Calu3 (cell line): Measurements from ENCODE around the gene NRG2. TPM values are rescaled to one million over a fixed set of nuclear protein-coding genes. Genes with fewer than 3 reads are reported as not detected.

Source experiments
- BruUV-seq: library from RNA; stranded (reverse); fragments of 400-500 nt; replicated peaks from 2 replicates; lab custom pipeline; 2021; lab: Mats Ljungman, UMichigan
- CTCF ChIA-PET: fragments of 300-600 bp; sonication (Branson Sonifier 250); formaldehyde crosslinking; loops from one replicate; lab custom pipeline; 2022; ENCODE audit warnings: antibody characterized with exemption; lab: Charles Lee
- DNase-seq: peaks from one replicate; pipeline ENCODE4 v3.0.0; 2022
- H3K27ac Mint-ChIP-seq: one replicate; pipeline ENCODE4 v1.8.0; 2022; ENCODE audit warnings: mixed read lengths; ENCODE audit not compliant: unreplicated experiment
- H3K27me3 Mint-ChIP-seq: one replicate; pipeline ENCODE4 v1.8.0; 2022; ENCODE audit warnings: mixed read lengths; ENCODE audit not compliant: unreplicated experiment
- H3K36me3 Mint-ChIP-seq: one replicate; pipeline ENCODE4 v1.8.0; 2022; ENCODE audit warnings: mild to moderate bottlenecking, moderate library complexity, mixed read lengths; ENCODE audit not compliant: insufficient read depth, unreplicated experiment
- H3K4me1 Mint-ChIP-seq: one replicate; pipeline ENCODE4 v1.8.0; 2022; ENCODE audit warnings: mild to moderate bottlenecking, low read depth, mixed read lengths; ENCODE audit not compliant: unreplicated experiment
- H3K4me3 Mint-ChIP-seq: one replicate; pipeline ENCODE4 v1.8.0; 2022; ENCODE audit warnings: mild to moderate bottlenecking, low read depth, moderate library complexity, mixed read lengths; ENCODE audit not compliant: unreplicated experiment
- H3K9me3 Mint-ChIP-seq: one replicate; pipeline ENCODE4 v1.8.0; 2022; ENCODE audit warnings: low read depth, mixed read lengths; ENCODE audit not compliant: unreplicated experiment
- intact Hi-C: fragments of 100-400 bp; cut with micrococcal nuclease; formaldehyde crosslinking; loops from one replicate; pipeline ENCODE4 v1.10.0; 2022; ENCODE audit not compliant: unreplicated experiment
- total RNA-seq: library from RNA; stranded (reverse); gene quantifications from 2 replicates; pipeline ENCODE4 v1.2.3, GENCODE V29; 2022
- TF ChIP-seq, protein P1 (sequence below): fragments of 200-600 bp; IDR thresholded peaks from one replicate; pipeline ENCODE4 v1.8.0; 2022; ENCODE audit warnings: antibody characterized with exemption; ENCODE audit not compliant: unreplicated experiment

The NRG2 gene
- total RNA-seq, 1 experiment from 2014 or later, result 1.4 TPM

DNA sequence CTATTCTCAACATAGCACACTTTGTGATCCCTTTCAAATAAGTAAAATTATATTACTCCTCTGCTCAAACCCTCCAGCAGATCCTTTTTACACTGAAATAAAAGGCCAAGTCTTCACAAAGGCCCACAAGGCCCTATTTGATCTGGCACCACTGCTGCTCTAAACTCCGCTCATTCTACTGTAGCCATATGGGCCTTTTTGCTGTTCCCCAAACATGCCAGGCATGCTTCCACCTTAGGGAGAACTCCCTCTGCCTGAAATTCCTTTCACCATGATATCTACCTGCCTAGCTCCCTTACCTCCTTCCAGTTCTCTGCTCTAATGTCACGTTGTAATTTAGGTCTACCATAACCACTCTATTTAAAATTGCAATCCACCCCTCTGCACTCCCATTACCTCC, 28.3 kb downstream of the NRG2 start:
- CTCF ChIA-PET, result interaction anchor here (0.8 to 1.2 kb wide), 2 partner anchors 8 to 24 kb away, joined by 3 read pairs; no protein-coding TSS in a partner anchor
- TF ChIP-seq, protein P1, sequence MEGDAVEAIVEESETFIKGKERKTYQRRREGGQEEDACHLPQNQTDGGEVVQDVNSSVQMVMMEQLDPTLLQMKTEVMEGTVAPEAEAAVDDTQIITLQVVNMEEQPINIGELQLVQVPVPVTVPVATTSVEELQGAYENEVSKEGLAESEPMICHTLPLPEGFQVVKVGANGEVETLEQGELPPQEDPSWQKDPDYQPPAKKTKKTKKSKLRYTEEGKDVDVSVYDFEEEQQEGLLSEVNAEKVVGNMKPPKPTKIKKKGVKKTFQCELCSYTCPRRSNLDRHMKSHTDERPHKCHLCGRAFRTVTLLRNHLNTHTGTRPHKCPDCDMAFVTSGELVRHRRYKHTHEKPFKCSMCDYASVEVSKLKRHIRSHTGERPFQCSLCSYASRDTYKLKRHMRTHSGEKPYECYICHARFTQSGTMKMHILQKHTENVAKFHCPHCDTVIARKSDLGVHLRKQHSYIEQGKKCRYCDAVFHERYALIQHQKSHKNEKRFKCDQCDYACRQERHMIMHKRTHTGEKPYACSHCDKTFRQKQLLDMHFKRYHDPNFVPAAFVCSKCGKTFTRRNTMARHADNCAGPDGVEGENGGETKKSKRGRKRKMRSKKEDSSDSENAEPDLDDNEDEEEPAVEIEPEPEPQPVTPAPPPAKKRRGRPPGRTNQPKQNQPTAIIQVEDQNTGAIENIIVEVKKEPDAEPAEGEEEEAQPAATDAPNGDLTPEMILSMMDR, result no peak
- Mint-ChIP-seq H3K27ac (no peak overlapping the region), H3K9me3 (no peaks in the 10 kb centered on the region), H3K27me3 (peaks cover 4% of the 10 kb centered on the region), H3K4me1 (no peaks in the 10 kb centered on the region), H3K4me3 (no peak overlapping the region), H3K36me3 (no peaks in the 10 kb centered on the region)
- no TSS peak for BruUV-seq
- no peak for DNase-seq
- intact Hi-C loops, result no loop called here

DNA sequence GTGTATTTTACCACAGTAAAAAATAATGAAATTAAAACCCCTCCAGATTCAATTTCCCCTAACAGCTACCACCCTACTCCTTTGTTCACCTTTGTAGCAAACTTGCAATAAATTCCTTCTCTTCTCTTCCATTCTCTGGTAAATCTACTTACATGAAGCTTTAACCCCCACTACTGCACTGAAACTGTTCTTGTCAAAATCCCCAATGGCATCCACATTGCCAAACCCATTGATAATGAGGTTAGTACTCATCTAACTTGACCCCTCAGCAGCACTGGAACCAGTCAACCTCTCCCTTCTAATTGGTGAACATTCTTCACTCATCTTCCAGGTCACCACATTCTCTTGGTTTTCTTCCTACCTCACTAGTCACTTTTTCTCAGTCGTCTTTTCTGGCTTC, 29.6 kb downstream of the NRG2 start:
- Mint-ChIP-seq H3K4me1 (no peaks in the 10 kb centered on the region), H3K9me3 (no peaks in the 10 kb centered on the region), H3K27ac (no peak overlapping the region), H3K27me3 (peaks cover 12% of the 10 kb centered on the region), H3K36me3 (no peaks in the 10 kb centered on the region), H3K4me3 (no peak overlapping the region)
- no peak for DNase-seq
- TF ChIP-seq, protein P1, result no peak
- intact Hi-C loops, result no loop called here
- BruUV-seq, result no TSS peak
- CTCF ChIA-PET, result interaction anchor here (1.2 kb wide), 1 partner anchor 9 kb away, joined by 3 read pairs; no protein-coding TSS in a partner anchor

DNA sequence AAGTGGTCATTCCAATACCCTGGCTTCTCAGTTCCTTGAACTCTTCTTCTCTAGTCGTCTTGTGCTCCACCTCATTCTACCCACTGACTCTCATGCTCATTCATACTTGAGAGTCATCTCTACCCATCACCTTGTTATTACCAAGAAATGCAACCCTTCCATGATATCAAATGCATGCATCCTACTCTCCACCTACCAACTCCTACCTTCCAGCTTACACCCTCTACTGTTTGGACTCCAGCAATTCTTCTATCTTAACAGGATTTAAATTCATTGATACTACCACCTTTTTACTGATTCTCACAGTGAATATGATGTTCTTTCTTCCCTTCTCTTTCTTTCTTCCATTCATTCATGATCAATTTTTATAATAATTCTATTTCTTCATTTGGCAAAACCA, 30.7 kb downstream of the NRG2 start:
- no peaks in the 10 kb centered on the region for H3K9me3 Mint-ChIP-seq
- no TSS peak for BruUV-seq

DNA sequence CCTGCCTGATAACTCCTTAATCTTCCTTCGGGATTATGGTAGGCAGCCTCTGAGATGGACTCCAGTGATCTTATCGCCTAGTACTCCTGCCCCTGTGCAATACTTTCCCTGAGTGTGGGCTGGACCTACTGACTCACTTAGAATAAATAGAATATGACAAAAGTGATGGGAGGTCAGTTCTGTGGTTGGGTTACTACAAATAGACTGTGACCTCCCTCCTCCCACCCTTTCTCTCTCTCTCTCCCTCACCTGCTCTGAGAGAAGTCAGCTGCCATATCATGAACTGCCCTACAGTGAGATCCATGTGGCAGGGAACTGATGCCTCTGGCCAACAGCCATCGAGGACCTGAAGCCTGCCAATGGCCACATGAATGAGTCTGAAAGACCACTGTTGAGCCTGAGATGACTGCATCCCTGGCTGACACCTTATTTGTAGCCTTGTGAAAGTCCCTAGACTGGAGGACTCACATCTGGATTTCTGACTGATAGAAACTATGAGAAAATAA, 31.7 kb downstream of the NRG2 start:
- Mint-ChIP-seq H3K27ac (no peak overlapping the region), H3K4me3 (no peak overlapping the region), H3K27me3 (peaks cover 30% of the 10 kb centered on the region), H3K4me1 (no peaks in the 10 kb centered on the region), H3K36me3 (no peaks in the 10 kb centered on the region), H3K9me3 (no peaks in the 10 kb centered on the region)
- CTCF ChIA-PET, result interaction anchor here (0.5 kb wide), 1 partner anchor 16 kb away, joined by 3 read pairs; no protein-coding TSS in a partner anchor
- peak; percentile 6 for DNase-seq
- intact Hi-C loops, result no loop called here
- TF ChIP-seq, protein P1, result no peak
- no TSS peak for BruUV-seq

More for the DNA sequence above, 30.7 kb downstream of the NRG2 start:
- Mint-ChIP-seq H3K27me3 (peaks cover 19% of the 10 kb centered on the region), H3K27ac (no peak overlapping the region), H3K4me3 (no peak overlapping the region), H3K36me3 (no peaks in the 10 kb centered on the region), H3K4me1 (no peaks in the 10 kb centered on the region)
- TF ChIP-seq, protein P1, result no peak
- CTCF ChIA-PET, result no interaction called here
- no peak for DNase-seq
- intact Hi-C loops, result no loop called here
